Astrocyte of the cerebellum (primary cell): ENCODE results near the gene WDR82.

ENCODE experiments used
- DNase-seq: peaks from one replicate; pipeline ENCODE4 v3.0.0-alpha.2; 2011; ENCODE audit warnings: low read depth
- H3K4me3 ChIP-seq: 2 replicates; pipeline ENCODE4 v1.5.1; 2011; ENCODE audit warnings: mild to moderate bottlenecking, low read depth, low read length, moderate library complexity
- in situ Hi-C: cut with HindIII; loops from 2 replicates; pipeline ENCODE4 v1.10.0; 2017; ENCODE audit warnings: low sequenced_read_pairs
- TF ChIP-seq, protein P1 (sequence below): IDR thresholded peaks from 2 replicates; pipeline ENCODE4 v1.5.1; 2012; ENCODE audit warnings: low read length, low read depth, moderate library complexity, mild to moderate bottlenecking; ENCODE audit errors: missing control alignments

WDR82 gene

GRCh38 chr3:52229656-52230055 lies 48.8 kb downstream of the WDR82 start:
- in situ Hi-C loops = no loop called here
- DNase-seq = no peak
- no peak overlapping the region for H3K4me3 ChIP-seq
- TF ChIP-seq, protein P1, sequence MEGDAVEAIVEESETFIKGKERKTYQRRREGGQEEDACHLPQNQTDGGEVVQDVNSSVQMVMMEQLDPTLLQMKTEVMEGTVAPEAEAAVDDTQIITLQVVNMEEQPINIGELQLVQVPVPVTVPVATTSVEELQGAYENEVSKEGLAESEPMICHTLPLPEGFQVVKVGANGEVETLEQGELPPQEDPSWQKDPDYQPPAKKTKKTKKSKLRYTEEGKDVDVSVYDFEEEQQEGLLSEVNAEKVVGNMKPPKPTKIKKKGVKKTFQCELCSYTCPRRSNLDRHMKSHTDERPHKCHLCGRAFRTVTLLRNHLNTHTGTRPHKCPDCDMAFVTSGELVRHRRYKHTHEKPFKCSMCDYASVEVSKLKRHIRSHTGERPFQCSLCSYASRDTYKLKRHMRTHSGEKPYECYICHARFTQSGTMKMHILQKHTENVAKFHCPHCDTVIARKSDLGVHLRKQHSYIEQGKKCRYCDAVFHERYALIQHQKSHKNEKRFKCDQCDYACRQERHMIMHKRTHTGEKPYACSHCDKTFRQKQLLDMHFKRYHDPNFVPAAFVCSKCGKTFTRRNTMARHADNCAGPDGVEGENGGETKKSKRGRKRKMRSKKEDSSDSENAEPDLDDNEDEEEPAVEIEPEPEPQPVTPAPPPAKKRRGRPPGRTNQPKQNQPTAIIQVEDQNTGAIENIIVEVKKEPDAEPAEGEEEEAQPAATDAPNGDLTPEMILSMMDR = no peak

- no peak for DNase-seq
- in situ Hi-C loops = no loop called here
- TF ChIP-seq, protein P1 = no peak
- H3K4me3 ChIP-seq = no peak overlapping the region
These were observed 49.6 kb downstream of the WDR82 start for GRCh38 chr3:52228751-52229291.

GRCh38 chr3:52228266-52228665 lies 50.2 kb downstream of the WDR82 start:
- in situ Hi-C loops = no loop called here
- H3K4me3 ChIP-seq = no peak overlapping the region
- DNase-seq = no peak
- TF ChIP-seq, protein P1 = no peak

- no peak for DNase-seq
- TF ChIP-seq, protein P1 = no peak
- in situ Hi-C loops = no loop called here
These were observed 50.7 kb downstream of the WDR82 start for GRCh38 chr3:52227766-52228165.

DNA sequence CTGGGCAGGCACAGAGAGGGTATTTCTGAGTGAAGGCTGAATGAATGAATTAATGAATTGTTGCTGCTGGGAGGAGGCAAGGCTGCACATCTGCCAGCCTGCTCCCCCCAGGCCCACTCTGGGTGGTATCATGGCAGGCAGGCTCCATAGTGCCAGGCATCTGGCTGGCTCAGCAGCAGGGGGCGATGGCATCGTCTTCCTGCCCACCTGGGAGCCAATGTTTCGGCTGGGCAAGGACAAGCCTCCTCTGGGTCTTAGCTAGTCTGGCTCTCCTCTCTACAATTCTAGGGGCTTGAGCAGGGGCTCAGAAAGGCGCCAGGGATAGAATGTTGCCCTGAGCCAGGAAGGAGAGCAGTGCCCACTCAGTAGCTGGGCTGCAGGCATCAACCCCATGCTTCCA lies 51.3 kb downstream of the WDR82 start:
- DNase-seq = no peak
- TF ChIP-seq, protein P1 = no peak
- in situ Hi-C loops = no loop called here

More at GRCh38 chr3:52227766-52228165, 50.7 kb downstream of the WDR82 start:
- no peak overlapping the region for H3K4me3 ChIP-seq

DNA sequence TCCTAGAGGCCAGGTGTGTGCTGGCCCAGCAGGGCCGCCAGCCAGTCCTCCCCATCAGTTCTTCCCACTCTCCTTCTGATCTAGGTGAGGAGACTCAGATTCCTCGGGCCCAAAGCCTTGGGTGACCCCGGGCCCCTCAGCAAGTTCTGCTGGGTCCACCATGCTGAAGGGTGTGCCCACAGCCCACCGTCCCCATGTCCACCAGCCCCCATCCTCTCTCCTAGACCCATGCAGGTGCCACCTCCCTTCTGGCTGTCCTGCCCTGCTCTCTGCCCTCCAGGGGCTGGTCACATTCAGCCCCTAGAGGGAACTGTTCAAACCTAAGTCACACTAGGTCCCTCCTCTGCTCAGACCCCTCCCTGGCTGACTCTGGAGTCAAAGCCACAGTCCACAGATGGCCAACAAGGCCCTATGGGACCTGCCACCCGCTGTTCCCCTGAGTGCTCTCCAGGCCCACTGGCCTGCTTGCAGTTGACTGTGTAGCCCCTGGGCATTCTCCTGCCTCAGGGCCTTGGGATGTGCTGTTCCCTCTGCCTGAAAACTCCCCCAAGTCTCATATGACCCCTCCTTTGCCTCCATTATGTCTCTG lies 52.1 kb downstream of the WDR82 start:
- in situ Hi-C loops = no loop called here
- TF ChIP-seq, protein P1 = no peak
- H3K4me3 ChIP-seq = no peak overlapping the region
- DNase-seq = no peak

More for the DNA sequence above, 51.3 kb downstream of the WDR82 start:
- H3K4me3 ChIP-seq = no peak overlapping the region
